Measurements from ENCODE around the gene C5orf15.

Gene C5orf15

GRCh38 chr5:133917785-133918184 lies 50.6 kb downstream of the C5orf15 start:
- Mint-ChIP-seq H3K4me3 (no peak overlapping the region), H3K9me3 (no peaks in the 10 kb centered on the region), H3K4me1 (ENCODE audit: low read depth) (peaks cover 37% of the 10 kb centered on the region), H3K27ac (no peak overlapping the region), H3K36me3 (ENCODE audit: low read depth) (no peaks in the 10 kb centered on the region), H3K27me3 (peaks cover 4% of the 10 kb centered on the region)

GRCh38 chr5:133916914-133917313 lies 51.5 kb downstream of the C5orf15 start:
- H3K36me3 Mint-ChIP-seq (ENCODE audit: low read depth), result no peaks in the 10 kb centered on the region
- no peak overlapping the region for H3K4me3 Mint-ChIP-seq
- H3K4me1 Mint-ChIP-seq (ENCODE audit: low read depth), result peaks cover 32% of the 10 kb centered on the region
- peaks cover 4% of the 10 kb centered on the region for H3K27me3 Mint-ChIP-seq
- H3K9me3 Mint-ChIP-seq, result no peaks in the 10 kb centered on the region
- no peak overlapping the region for H3K27ac Mint-ChIP-seq

GRCh38 chr5:133916479-133916878 lies 51.9 kb downstream of the C5orf15 start:
- Mint-ChIP-seq H3K9me3 (no peaks in the 10 kb centered on the region), H3K27me3 (peaks cover 4% of the 10 kb centered on the region), H3K4me3 (no peak overlapping the region), H3K36me3 (ENCODE audit: low read depth) (no peaks in the 10 kb centered on the region), H3K27ac (no peak overlapping the region), H3K4me1 (ENCODE audit: low read depth) (peaks cover 31% of the 10 kb centered on the region)

- H3K27ac Mint-ChIP-seq, result no peak overlapping the region
- peaks cover 12% of the 10 kb centered on the region for H3K4me1 Mint-ChIP-seq (ENCODE audit: low read depth)
- peaks cover 4% of the 10 kb centered on the region for H3K27me3 Mint-ChIP-seq
These were observed 54.0 kb downstream of the C5orf15 start for GRCh38 chr5:133914434-133914833.

GRCh38 chr5:133913413-133914155 lies 54.8 kb downstream of the C5orf15 start:
- H3K4me3 Mint-ChIP-seq, result no peak overlapping the region
- peaks cover 4% of the 10 kb centered on the region for H3K4me1 Mint-ChIP-seq (ENCODE audit: low read depth)
- no peaks in the 10 kb centered on the region for H3K9me3 Mint-ChIP-seq
- peaks cover 4% of the 10 kb centered on the region for H3K27me3 Mint-ChIP-seq
- H3K36me3 Mint-ChIP-seq (ENCODE audit: low read depth), result no peaks in the 10 kb centered on the region
- H3K27ac Mint-ChIP-seq, result no peak overlapping the region

More at GRCh38 chr5:133914434-133914833, 54.0 kb downstream of the C5orf15 start:
- no peaks in the 10 kb centered on the region for H3K36me3 Mint-ChIP-seq (ENCODE audit: low read depth)
- H3K4me3 Mint-ChIP-seq, result no peak overlapping the region
- no peaks in the 10 kb centered on the region for H3K9me3 Mint-ChIP-seq

- H3K27ac Mint-ChIP-seq, result no peak overlapping the region
- no peak overlapping the region for H3K4me3 Mint-ChIP-seq
- peaks cover 3% of the 10 kb centered on the region for H3K4me1 Mint-ChIP-seq (ENCODE audit: low read depth)
- H3K9me3 Mint-ChIP-seq, result no peaks in the 10 kb centered on the region
- H3K27me3 Mint-ChIP-seq, result peaks cover 2% of the 10 kb centered on the region
- no peaks in the 10 kb centered on the region for H3K36me3 Mint-ChIP-seq (ENCODE audit: low read depth)
These were observed 55.5 kb downstream of the C5orf15 start for GRCh38 chr5:133912951-133913350.

- Mint-ChIP-seq H3K4me1 (ENCODE audit: low read depth) (no peaks in the 10 kb centered on the region), H3K4me3 (no peak overlapping the region), H3K36me3 (ENCODE audit: low read depth) (no peaks in the 10 kb centered on the region), H3K9me3 (no peaks in the 10 kb centered on the region), H3K27ac (no peak overlapping the region), H3K27me3 (no peaks in the 10 kb centered on the region)
These were observed 57.9 kb downstream of the C5orf15 start for GRCh38 chr5:133910571-133910970.

- no peaks in the 10 kb centered on the region for H3K4me1 Mint-ChIP-seq (ENCODE audit: low read depth)
- H3K27ac Mint-ChIP-seq, result no peak overlapping the region
- no peaks in the 10 kb centered on the region for H3K36me3 Mint-ChIP-seq (ENCODE audit: low read depth)
- H3K9me3 Mint-ChIP-seq, result no peaks in the 10 kb centered on the region
- no peak overlapping the region for H3K4me3 Mint-ChIP-seq
- no peaks in the 10 kb centered on the region for H3K27me3 Mint-ChIP-seq
These were observed 58.8 kb downstream of the C5orf15 start for GRCh38 chr5:133909603-133910002.

GRCh38 chr5:133907075-133907474 lies 61.4 kb downstream of the C5orf15 start:
- Mint-ChIP-seq H3K36me3 (ENCODE audit: low read depth) (no peaks in the 10 kb centered on the region), H3K4me3 (no peak overlapping the region), H3K9me3 (no peaks in the 10 kb centered on the region), H3K27me3 (no peaks in the 10 kb centered on the region), H3K4me1 (ENCODE audit: low read depth) (no peaks in the 10 kb centered on the region), H3K27ac (no peak overlapping the region)

- no peaks in the 10 kb centered on the region for H3K36me3 Mint-ChIP-seq (ENCODE audit: low read depth)
- no peaks in the 10 kb centered on the region for H3K27me3 Mint-ChIP-seq
- no peak overlapping the region for H3K4me3 Mint-ChIP-seq
- H3K27ac Mint-ChIP-seq, result no peak overlapping the region
- no peaks in the 10 kb centered on the region for H3K4me1 Mint-ChIP-seq (ENCODE audit: low read depth)
- H3K9me3 Mint-ChIP-seq, result no peaks in the 10 kb centered on the region
These were observed 62.1 kb downstream of the C5orf15 start for GRCh38 chr5:133906303-133906702.
